ENCODE results near the gene CBX5.

- TF ChIP-seq CTCF (IDR thresholded peaks at IDR 0.05) (no peak), POLR2A (IDR thresholded peaks at IDR 0.05) (no peak)
These were observed 39.8 kb downstream of the CBX5 start for GRCh38 chr12:54240129-54240528.
